ENCODE measurements around the gene C1GALT1C1. TPM values are rescaled to one million over a fixed set of nuclear protein-coding genes. Genes with fewer than 3 reads are reported as not detected.

Gene C1GALT1C1
- 10 to 100 TPM; 14.9 to 56.7 (median 35.3) TPM for total RNA-seq

- TF ChIP-seq, protein P1, sequence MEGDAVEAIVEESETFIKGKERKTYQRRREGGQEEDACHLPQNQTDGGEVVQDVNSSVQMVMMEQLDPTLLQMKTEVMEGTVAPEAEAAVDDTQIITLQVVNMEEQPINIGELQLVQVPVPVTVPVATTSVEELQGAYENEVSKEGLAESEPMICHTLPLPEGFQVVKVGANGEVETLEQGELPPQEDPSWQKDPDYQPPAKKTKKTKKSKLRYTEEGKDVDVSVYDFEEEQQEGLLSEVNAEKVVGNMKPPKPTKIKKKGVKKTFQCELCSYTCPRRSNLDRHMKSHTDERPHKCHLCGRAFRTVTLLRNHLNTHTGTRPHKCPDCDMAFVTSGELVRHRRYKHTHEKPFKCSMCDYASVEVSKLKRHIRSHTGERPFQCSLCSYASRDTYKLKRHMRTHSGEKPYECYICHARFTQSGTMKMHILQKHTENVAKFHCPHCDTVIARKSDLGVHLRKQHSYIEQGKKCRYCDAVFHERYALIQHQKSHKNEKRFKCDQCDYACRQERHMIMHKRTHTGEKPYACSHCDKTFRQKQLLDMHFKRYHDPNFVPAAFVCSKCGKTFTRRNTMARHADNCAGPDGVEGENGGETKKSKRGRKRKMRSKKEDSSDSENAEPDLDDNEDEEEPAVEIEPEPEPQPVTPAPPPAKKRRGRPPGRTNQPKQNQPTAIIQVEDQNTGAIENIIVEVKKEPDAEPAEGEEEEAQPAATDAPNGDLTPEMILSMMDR (IDR thresholded peaks at IDR 0.05; ENCODE audit: low read depth) = no peak
These were observed at the start of gene C1GALT1C1 for GRCh38 chrX:120629667-120630537. C1GALT1C1 (minus strand) TSS chrX:120630054; CDS start chrX:120627166, 2,888 bp downstream.

GRCh38 chrX:120677004-120677652 is 47.3 kb upstream of the C1GALT1C1 start:
- TF ChIP-seq, protein P1 (IDR thresholded peaks at IDR 0.05; ENCODE audit: low read depth) = no peak

GRCh38 chrX:120672841-120673530 is 43.1 kb upstream of the C1GALT1C1 start:
- TF ChIP-seq, protein P1 (IDR thresholded peaks at IDR 0.05; ENCODE audit: low read depth) = no peak

- TF ChIP-seq, protein P1 (IDR thresholded peaks at IDR 0.05; ENCODE audit: low read depth) = no peak
These were observed 42.5 kb upstream of the C1GALT1C1 start for GRCh38 chrX:120672389-120672788.

DNA sequence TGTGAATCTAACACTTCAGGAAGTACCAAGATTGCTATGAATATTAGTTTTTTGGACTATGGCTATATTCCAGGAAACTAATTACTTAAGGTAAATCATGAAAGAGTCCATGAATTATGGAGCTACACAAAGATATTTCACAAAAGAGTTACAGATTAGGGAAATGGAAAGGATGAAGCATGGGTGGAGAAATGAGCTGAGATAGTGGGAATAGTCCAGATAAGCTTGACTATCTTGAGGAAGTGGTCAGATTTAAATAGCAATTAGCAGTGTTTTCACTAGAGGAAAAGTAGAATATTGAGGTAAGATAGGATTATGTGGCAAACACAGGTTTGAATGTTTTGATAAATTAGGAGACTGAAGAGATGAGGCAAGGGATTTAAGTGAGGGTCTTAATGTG is 42.1 kb upstream of the C1GALT1C1 start:
- TF ChIP-seq, protein P1 (IDR thresholded peaks at IDR 0.05; ENCODE audit: low read depth) = no peak

DNA sequence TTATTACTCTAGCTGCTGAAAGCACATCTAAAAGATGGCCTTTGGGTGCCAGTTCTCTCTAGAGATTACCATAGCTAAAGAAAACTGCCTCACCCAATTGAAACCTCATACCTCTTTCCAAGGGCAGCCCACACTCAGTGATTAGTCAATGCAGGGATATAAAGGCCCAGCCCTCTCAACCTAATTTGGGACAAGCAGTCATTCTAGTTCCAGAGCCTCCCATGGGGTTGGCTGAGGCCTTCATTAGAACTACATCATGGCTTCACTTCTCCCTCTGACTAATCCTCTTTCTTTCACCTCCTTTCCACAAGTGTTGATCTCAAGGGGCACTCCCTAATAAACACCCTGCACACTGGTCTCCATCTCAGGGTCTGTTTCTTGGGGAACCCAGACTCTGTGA is 38.5 kb upstream of the C1GALT1C1 start:
- TF ChIP-seq, protein P1 (IDR thresholded peaks at IDR 0.05; ENCODE audit: low read depth) = no peak

DNA sequence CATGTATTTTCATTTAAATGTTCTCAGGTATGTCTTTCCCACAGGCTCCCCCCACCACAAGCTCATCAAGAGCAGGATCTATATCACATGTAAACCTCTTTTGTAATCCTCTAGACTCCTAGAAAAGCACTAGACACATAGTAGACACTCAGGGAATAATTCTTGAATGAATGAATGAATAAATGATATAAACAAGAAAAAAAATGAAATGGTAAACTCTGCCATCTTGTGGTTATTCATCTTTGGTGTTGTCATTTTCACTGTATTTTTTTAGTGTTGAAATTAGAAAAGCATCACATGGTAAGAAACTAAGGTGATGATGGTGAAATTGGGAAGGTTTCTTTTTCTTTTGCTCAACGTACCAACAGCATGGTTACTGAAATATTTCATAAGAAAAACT is 34.2 kb upstream of the C1GALT1C1 start:
- TF ChIP-seq, protein P1 (IDR thresholded peaks at IDR 0.05; ENCODE audit: low read depth) = no peak

All from subcutaneous adipose tissue (tissue), 4 donors.